Fibroblast of gingiva (primary cell): Measurements from ENCODE around the gene RNF11.

Experiments
- DNase-seq: peaks from one replicate; pipeline ENCODE4 v3.0.0-alpha.2; 2011; ENCODE audit warnings: low read depth

Gene RNF11

DNA sequence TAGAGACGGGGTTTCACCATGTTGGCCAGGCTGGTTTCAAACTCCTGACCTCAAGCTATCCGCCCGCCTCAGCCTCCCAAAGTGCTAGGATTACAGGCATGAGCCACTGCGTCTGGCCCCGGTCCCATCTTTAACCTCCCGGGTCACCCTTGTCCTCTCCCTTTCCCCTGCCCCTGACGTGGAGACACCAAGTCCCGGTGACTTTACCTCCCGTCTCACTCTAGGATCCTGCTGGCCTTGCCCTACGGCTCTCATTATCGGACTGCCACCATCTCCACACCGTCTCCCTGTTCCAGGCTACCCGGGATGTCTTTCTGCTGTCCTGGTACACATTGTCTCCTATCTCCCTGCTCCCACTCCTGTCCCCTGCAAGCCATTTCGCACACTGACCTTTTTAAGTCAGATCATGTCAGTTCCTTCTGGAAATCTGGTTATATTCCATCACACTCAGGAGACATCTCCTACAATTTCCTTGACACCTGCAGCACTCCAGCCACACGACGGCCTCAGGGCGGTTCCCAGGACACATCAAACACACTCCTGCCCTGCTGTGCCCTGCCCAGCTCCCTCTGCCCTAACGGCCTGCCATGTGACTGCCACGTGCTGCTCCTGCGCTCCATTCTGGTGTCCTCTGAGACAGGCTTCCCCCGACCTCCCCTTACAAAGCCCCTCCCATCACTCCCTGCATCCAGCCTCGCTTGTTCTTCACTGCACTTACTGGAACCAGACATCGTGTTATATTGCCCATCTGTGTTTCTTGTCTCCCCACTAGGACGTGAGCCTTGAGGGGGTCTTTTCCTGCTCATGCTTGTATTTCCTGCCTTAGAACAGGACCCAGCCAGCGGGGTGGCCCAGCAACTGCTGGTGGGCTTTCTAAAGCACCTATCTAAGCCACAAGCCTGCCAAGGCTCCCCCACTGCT lies 61.6 kb downstream of the RNF11 start:
- DNase-seq, result no peak

GRCh38 chr1:51298322-51298705 lies 62.2 kb downstream of the RNF11 start:
- DNase-seq, result no peak

DNA sequence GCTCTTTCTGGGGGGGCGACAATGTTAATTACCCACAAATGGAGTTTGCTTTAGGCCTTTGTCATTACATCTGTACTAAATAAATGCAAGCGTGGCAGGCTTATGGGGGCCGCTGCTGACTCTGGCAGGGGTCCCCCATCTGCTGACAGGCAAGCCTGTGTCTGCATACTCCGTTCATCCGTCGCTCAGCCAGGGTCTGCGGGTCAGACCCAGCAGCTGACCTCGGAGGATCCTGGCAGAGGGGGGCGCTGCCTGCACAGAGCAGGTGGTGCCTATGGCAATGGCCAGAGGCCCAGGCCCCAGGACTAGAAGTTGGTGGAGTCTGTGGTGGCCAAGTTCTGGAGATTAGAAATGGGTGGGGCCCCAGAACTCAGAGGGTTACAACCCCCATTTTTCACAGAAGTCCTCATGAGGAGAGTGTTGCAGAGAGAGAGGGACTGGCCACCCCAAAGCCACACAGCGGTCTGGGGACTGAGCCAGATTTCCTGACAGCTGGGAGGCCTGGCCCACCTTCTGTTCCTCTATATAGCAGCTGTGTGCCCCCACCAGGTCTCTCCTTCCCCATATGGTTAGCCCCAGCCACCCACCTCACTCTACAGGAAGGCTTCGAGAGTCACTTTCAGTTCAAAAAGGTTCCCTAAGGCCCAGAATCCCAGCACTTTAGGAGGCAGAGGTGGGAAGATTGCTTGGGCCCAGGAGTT lies 63.3 kb downstream of the RNF11 start:
- DNase-seq, result no peak

- DNase-seq, result no peak
These were observed 64.1 kb downstream of the RNF11 start for GRCh38 chr1:51299981-51300670.

- no peak for DNase-seq
These were observed 65.2 kb downstream of the RNF11 start for GRCh38 chr1:51301152-51301843.

GRCh38 chr1:51301844-51302162 lies 65.7 kb downstream of the RNF11 start:
- no peak for DNase-seq

DNA sequence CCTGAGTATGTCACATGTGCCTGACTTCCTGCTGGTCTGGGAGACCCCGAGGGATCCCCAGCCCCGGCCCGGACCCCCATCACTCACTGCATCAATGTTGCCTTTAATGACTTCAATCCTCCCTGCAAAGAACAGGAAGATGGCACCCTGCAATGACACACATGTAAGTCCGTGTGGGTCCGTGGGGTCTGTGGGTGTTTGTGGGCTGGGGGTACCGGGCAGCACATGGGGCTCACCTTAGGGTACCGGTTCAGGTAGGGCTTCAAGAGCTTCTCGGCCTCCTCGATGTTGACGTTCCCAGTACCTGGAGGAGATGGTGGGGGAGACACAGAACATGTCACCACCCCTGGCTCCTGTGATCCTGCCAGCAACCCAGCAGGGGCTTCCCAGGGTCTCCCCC lies 66.2 kb downstream of the RNF11 start:
- DNase-seq, result no peak

DNA sequence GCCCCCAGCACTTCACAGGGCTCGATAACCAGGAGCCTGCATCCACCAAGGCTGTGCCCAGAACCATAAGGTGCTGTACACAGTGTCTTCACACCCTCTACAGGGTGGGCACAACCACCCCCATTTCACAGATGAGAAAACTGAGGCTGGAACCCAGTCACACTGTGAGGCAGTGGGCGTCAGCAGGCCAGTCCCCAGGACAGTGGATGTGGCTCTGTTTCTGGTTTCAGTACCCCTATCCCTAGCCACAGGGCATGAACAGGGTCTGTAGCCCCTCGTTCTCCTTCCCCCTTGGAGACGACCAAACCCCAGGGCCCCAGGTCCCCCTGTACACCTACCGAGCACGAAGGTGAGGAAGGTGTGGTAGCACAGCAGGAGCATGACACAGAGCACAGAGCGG lies 66.7 kb downstream of the RNF11 start:
- no peak for DNase-seq

DNA sequence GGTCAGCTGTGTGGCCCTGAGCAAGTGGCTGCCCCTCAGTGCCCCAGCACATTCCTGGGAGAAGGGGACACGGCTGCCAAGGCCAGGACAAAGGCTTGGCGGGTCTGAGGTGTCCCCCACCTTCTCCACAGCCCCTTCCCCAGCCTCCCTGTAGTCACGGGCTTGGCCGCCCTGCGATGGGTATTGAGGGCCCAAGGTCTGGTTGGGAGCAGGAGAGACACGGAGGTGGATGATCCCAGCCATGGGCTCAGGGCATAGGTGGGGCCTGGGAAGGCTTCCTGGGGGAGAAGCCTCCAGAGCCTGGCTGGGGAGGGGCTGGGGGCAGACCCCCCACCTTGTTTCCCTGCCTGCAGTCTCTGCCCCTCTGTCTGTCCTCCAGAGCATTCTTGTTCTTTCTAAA lies 67.2 kb downstream of the RNF11 start:
- no peak for DNase-seq

GRCh38 chr1:51303751-51304251 lies 67.7 kb downstream of the RNF11 start:
- DNase-seq, result no peak

DNA sequence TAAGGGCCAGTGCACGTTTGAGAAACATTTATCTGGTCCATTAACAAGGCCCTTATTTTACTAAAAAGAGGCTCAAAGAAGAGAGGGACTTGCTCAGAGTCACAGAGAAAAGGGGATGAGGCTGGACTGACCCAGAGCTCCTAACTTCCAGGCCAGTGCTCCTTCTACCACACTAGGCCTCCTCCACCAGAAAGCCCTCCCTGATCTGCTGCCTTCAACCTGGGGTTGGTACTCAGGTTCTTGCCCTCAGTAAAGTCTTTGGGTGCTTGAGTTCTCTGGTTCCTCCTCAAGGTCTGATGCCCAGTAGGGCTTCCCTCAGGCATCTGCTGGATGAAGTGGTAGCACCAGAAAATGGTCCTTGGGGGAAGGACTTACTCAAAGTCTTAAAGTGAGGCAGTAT lies 68.3 kb downstream of the RNF11 start:
- DNase-seq, result no peak

GRCh38 chr1:51305371-51305823 lies 69.3 kb downstream of the RNF11 start:
- no peak for DNase-seq

DNA sequence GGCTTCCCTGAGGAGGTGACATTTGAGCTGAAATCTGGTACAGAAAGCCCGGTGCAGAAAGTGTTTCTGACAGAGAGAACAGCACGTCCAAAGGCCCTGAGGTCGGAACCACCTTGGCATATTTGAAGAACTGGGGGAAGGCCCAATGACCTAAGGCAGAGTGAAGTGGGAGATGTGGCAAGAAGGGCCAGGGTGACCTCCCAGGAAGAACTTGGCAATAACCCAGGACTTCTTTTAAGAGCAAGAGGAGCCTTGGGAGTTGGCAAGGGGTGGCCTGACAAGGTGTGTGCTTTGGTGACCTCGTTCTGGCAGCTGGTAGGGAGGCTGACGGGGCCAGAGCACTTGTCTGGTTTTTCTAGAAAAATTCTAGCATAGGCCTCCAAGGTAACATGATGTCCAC lies 70.9 kb downstream of the RNF11 start:
- DNase-seq, result no peak

DNA sequence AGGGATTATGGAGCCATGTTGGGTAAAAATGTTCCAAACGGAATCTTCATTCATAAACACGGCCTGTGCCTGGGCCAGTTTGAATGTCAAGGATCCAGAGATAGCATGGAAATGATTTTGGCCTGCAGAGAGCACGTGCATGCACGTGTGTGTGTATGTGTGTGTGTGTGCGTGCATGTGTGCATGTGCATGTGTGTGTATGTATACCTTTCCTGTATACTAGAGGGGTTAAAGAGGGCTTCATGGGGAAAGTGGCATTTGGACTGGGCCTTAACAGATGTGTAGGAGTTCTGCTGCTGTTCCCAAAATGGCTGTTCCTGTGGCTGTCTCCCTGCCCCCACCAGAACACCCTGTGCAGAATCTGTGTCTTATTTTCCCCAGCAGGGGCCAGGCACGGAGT lies 72.6 kb downstream of the RNF11 start:
- no peak for DNase-seq

GRCh38 chr1:51309291-51309690 lies 73.2 kb downstream of the RNF11 start:
- DNase-seq, result no peak

GRCh38 chr1:51310871-51311613 lies 75.0 kb downstream of the RNF11 start:
- no peak for DNase-seq

DNA sequence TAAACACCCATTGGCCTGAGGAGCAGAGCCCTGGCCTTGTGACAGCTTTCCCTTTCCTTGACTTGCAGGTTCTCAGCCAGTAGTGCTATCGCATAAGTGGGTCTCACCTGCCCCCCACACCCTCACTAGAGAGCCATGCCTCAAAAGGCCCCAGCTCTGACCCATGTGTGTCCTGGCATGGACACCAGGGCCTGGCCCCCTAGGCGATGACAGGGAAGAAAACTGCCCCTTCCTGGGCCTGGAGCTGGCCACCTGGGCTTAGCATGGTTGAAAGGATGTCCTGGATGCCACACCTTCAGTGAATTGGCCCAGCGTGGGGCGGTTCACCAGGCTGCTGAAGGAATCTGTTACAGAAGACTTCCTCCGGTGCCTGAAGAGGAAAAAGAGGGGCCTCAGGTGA lies 75.8 kb downstream of the RNF11 start:
- no peak for DNase-seq

- no peak for DNase-seq
These were observed 76.6 kb downstream of the RNF11 start for GRCh38 chr1:51312718-51313117.

DNA sequence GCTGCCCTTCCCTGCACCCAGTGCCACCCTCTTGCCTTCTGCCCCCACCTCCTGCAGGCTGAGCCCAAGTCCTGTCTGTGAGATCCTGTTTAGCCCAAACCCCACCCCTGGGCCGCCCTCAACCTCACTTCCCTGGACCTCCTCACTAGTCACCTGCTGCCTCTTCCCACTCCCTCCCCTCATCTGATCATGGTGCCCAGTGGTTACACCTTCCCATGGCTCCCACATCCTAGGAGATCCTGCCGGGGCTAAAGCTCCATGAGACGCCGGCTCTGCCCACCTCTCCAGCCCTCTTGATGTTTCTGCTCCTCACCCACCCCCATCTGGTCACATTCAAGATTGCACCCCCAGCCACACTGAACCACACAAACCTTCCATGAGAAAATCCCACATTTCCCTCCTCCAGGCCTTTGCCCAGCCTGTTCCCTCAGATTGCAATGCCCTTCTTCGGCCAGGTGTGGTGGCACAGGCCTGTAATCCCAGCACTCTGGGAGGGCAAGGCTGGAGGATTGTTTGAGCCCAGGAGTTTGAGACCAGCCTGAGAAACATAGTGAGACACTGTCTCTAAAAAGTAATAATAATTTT lies 77.3 kb downstream of the RNF11 start:
- DNase-seq, result no peak

GRCh38 chr1:51313961-51314777 lies 78.1 kb downstream of the RNF11 start:
- DNase-seq, result peak; percentile 73
